GM19351 (cell line): ENCODE data around the gene OLFM2.
"Not testable (repeated sequence)": the region's sequence is repeated elsewhere in the genome, so short reads cannot be mapped to it uniquely, and the experiment has no call there.

Experiments used
- ATAC-seq: cut with Tn5 transposase; IDR thresholded peaks from one replicate; pipeline ENCODE4 v1.9.1; 2021; ENCODE audit warnings: mild to moderate bottlenecking, moderate library complexity; ENCODE audit not compliant: unreplicated experiment

The OLFM2 gene

GRCh38 chr19:9943744-9944143, 7.4 kb upstream of the OLFM2 start:
- ATAC-seq, result no peak

GRCh38 chr19:9941671-9942070, 5.4 kb upstream of the OLFM2 start:
- no peak for ATAC-seq

DNA sequence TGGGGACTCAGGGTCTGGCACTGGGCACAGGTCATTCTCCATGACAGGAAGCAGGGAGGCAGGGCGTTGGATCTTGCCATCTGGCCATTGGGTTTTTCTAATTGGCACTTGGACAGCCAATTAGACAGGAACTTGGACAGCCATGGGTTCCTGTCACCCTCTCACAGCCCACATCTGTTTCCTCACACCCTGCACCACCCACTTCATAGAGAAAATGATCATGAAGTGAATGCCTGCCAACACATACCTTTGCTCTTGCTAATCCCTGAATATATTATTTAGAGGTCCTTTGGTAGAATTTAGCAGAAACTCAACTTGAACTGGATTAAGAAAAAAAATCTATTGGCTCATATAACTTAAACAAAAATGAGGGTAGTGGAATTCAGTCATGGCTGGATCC, 4.9 kb upstream of the OLFM2 start:
- no peak for ATAC-seq

- ATAC-seq, result no peak
Measured at GRCh38 chr19:9940778-9941177, 4.5 kb upstream of the OLFM2 start.

DNA sequence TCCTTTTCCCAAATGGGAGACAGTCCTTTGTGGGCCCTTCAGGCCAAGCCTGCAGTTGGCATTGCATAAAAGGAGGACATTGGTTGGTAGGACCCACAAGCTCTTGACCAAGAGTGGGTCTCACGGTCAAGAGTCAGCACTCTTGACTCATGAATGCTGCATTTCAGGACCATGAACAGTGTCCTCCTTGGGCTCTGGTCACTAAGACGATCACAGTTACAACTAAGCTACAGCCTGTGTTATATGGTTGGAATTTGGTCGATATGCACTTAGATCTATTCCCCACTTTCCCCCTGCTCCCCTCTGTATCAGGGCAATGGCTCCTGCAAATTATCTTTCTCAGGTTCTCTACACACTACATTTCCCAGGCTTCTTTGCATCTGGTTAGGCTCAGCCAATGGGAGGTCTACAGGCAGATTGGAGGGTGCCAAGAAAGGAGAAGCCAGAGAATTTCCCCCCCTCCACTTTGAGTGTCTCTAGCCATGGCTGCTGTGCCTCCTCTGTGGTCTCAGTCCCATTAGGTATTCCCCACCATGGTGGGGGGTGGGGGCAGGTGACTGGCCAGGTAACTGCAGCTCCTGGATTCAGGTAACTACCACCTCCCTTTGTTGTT, 3.1 kb upstream of the OLFM2 start:
- no peak for ATAC-seq

- ATAC-seq, result no peak
Measured at GRCh38 chr19:9937001-9937411, 691 bp upstream of the OLFM2 start.

DNA sequence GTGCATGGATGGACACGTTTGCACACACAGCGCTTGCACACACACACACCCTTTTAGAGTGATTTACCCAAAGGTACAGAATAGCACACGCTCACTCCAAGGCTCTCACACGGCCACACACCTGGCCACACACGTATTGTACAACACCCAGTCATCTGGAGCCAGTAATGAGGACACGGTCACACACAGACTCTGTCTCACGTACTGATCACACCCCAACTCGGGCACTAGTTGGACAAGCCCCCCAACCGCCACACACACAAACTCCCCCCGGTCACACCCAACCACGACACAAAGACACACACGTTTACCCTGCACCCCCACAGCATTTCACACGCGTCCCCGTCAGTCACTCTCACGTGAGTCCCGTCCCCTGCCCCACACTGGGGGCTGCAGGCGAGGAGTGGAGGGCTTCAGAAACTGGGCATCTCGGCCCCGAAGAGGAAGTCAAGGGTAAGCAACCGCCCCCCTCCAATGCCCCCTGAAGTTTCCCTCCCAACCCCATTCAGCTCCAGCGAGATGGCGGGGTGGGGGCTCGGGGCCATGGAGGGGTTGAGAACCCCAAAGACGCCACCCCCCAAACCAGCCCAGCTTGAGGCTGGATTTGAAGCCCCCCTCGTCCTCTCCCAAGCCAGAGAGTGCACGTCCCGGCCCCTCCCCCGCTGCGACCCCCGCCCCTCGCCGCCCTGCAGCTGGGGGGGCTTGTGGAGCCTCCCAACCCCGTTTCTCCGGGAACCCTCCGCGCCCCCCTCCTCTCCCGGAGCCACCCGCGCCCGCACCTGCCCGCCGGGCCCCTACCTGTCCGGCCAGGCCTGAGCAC, 599 bp downstream of the OLFM2 start:
- no peak for ATAC-seq

DNA sequence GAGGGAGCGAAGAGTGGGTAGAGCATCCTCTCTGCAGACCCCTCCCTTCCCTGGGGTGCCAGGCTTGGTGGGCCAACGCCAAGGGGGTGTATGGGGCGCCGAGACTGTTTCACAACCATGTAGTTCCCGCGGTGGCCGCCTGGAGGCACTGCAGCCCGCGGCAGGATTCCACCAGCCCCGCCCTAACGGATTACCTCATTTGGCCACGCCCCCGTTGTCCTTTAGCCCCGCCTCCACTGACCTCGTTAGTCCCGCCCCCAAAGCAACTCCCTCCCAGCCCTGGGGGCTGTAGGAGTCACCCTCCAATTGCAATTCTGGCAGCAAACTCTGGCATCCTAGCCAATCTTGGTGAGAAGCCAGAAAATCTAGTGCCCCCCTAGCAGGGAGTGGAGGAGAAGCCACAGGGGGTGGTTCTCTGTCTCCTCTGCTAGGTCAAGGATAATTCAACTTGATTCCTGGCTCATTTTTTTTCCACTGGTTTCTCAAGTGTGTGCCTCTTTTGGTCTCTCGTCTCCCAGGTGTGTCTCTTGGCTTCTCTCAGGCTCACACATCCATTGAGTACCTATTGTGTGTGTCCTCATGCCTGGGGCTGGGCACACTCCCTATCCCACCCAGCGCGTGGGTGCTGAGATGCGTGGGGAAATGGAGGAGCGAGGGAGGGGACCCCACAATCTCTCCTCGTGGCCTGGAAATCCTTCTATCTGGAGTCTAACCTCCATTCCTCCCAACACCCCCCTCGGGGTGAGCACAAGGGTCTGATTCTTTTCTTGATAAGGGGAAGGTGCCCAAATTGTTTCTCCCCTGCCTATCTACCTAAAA, 2.0 kb downstream of the OLFM2 start:
- ATAC-seq, result no peak

GRCh38 chr19:9932835-9933234, 3.5 kb downstream of the OLFM2 start:
- ATAC-seq, result no peak

DNA sequence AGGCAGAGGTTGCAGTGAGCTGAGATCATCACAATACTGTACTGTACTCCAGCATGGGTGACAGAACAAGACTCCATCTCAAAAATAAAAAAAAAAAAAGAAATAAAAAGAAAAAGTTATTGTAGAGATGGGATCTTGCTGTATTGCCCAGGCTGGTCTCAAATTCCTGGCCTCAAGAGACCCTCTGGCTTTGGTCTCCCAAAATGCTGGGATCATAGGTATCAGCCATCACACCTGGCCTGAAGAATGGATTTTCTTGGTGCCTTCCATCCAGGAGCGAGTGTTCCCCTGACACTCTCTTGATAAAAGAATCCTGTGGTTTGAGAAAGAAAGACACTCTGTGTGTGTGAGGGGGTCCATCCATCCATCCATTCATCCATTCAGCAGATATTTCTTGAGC, 4.7 kb downstream of the OLFM2 start:
- no peak for ATAC-seq

DNA sequence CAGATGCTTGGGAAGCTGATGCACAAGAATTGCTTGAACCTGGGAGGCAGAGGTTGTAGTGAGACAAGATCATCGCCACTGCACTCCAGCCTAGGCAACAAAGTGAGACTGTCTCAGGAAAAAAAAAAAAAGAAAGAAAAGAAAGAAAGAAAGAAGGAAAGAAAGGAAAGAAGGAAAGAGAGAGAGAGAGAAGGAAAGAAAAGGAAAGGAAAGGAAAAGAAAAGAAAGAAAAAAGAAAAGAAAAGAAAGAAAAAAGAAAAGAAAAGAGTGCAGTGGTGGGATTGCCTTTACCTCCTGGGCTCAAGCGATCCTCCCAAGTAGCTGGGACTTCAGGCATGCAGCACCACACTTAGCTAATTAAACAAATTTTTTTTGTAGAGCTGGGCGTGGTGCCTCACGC, 12.9 kb downstream of the OLFM2 start:
- no peak for ATAC-seq

- ATAC-seq, result not testable (repeated sequence)
Measured at GRCh38 chr19:9922782-9923379, 13.4 kb downstream of the OLFM2 start.

GRCh38 chr19:9917321-9917720, 19.0 kb downstream of the OLFM2 start:
- no peak for ATAC-seq

- no peak for ATAC-seq
Measured at GRCh38 chr19:9916719-9917118, 19.6 kb downstream of the OLFM2 start.

GRCh38 chr19:9914315-9915207, 21.8 kb downstream of the OLFM2 start:
- ATAC-seq, result no peak

GRCh38 chr19:9914001-9914314, 22.4 kb downstream of the OLFM2 start:
- ATAC-seq, result no peak

DNA sequence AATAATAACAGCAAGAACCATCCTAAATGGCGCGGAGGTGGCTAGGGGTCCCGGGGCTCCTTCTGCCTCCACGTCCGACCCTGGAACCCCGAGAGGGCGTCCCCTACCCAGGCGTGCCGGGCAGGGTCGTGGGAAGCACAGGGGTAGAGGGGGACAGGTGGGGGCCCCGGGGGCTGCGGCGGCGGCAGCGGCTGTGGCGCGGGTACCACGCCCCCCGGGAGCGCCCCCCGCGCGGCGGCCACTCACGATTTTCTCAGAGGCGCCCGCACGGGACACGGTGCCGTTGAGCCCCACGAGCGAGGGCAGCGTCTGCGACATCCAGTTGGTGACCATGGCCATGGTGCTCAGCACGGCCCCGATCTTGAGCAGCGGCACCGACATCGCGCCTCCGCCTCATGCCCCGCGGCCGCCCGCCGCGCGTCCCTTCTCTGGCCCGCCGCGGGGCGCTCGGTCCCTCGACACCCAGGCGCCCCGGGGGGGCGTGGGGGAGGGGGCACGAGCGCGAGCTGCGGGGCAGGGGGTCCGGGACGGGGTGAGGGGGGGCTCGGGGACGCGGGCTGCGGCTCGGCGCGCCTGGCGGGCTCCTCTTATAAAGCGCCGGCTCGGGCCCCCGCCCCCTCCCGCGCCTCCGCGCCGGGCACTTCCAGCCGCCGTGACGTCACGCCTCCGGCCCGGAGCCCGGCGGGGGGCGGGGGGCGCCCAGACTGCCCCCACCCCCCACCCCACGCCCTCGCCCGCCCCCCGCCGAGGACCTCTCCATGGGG, 22.9 kb downstream of the OLFM2 start:
- no peak for ATAC-seq

- ATAC-seq, result no peak
Measured at GRCh38 chr19:9912551-9913236, 23.6 kb downstream of the OLFM2 start.

DNA sequence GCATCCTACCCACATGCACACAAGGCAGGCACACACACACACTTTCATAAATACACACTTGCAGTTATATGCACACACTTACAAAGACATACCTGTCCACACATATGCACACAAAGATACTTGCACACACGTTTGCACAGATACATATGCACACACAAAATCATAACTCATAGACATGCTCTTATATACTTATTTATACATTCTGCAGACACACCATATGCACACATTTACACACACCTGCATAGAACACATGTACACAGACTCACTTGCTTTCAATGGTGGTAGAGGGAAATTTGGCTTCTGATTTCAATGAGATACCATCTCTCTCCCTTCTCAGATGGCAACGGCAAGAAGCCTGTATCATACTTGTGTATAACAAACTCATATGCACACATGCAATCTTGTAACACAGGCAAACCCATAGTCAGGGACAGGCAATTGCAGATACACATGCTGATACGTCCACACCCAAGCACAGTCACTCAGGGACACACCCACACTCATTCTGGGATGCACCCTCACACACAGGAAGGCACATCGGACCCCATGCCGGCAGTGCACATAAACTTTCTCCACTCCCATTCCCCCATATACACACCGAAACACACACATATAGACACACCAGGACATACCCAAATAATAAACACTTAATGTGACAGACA, 24.7 kb downstream of the OLFM2 start:
- no peak for ATAC-seq
